Mucosa of descending colon (tissue), 3 donors: ENCODE measurements around the gene PNKD. TPM values are rescaled to one million over a fixed set of nuclear protein-coding genes. Genes with fewer than 3 reads are reported as not detected.
A peak's percentile ranks its signal among the peaks of the same experiment; 100 is the strongest.

Experiments
- ATAC-seq: fragments of 200-7000 bp; cut with Tn5 transposase; one replicate; pipeline ENCODE4 v1.9.1; 2020; ENCODE audit warnings: mild to moderate bottlenecking, moderate library complexity
- DNase-seq, 3 donors: peaks; one replicate each; pipeline ENCODE4 v3.0.0-alpha.2; 2020
- H3K36me3 ChIP-seq: fragments of 200-600 bp; one replicate; pipeline ENCODE4 v1.8.0; 2021; ENCODE audit warnings: low read depth, mild to moderate bottlenecking
- H3K4me1 ChIP-seq: fragments of 200-600 bp; one replicate; pipeline ENCODE4 v1.8.0; 2021; ENCODE audit warnings: low read depth, mild to moderate bottlenecking
- H3K4me3 ChIP-seq: fragments of 200-600 bp; one replicate; pipeline ENCODE4 v1.8.0; 2021; ENCODE audit warnings: mild to moderate bottlenecking
- H3K9me3 ChIP-seq: fragments of 200-600 bp; one replicate; pipeline ENCODE4 v1.8.0; 2021; ENCODE audit warnings: mild to moderate bottlenecking
- intact Hi-C, 2 donors: fragments of 100-400 bp; cut with DNase I in 1 of 2; cut with micrococcal nuclease in 1 of 2; formaldehyde crosslinking; loops; one replicate each; pipeline versions ENCODE4 v1.11.0 to v1.11.1; 2022; cut with DNase I, micrococcal nuclease
- total RNA-seq, 3 donors: library from RNA; stranded (reverse); fragmentation: NEBNext Ultra II Directional in 2 of 3; extraction: Animal tissue kit (Norgen Biotek cat#: 25700) in 2 of 3; gene quantifications; one replicate each; pipeline versions ENCODE4 v1.2.1 to v1.2.4, GENCODE V29; 2021 to 2023
- TF ChIP-seq, protein P1 (sequence below): fragments of 200-600 bp; IDR thresholded peaks from one replicate; pipeline ENCODE4 v1.8.0; 2022; ENCODE audit warnings: antibody characterized with exemption, mild to moderate bottlenecking
- donor health status: DM: no; HTN: no; CAD: no; lungs with moderate emphysema.
- donor health status: DM: no; HTN: no; CAD: no.
- donor health status: DM: no; HTN: yes; CAD: no.

PNKD gene
- total RNA-seq, 3 donors from 2014 or later, result 77.1 to 101 (median 92.1) TPM

DNA sequence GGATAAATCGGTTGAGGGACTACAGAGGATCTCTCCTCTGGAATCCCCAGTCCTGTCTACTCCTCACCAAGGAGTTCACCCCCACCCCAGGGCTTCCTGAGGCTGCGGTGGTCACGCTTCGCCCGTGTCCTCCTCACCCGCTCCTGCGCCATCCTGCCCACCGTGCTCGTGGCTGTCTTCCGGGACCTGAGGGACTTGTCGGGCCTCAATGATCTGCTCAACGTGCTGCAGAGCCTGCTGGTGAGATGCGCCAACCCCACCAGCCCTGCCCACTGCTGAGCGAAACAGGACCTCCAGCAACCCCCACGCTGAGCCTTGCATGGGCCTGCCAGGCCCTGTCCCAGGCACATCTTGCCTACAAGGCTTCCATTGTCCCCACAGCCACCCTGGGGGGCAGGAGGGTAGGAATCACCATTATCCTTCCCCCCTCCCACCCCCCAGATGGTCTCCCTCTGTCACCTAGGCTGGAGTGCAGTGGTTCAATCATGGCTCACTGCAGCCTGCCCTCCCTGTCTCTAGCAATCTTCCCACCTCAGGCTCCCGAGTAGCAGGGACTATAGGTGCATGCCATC lies 122.7 kb downstream of the PNKD start:
- H3K4me3 ChIP-seq, result no peak overlapping the region
- peaks cover 25% of the 10 kb centered on the region for H3K4me1 ChIP-seq
- DNase-seq (no peak), ATAC-seq (no peak)
- TF ChIP-seq, protein P1, sequence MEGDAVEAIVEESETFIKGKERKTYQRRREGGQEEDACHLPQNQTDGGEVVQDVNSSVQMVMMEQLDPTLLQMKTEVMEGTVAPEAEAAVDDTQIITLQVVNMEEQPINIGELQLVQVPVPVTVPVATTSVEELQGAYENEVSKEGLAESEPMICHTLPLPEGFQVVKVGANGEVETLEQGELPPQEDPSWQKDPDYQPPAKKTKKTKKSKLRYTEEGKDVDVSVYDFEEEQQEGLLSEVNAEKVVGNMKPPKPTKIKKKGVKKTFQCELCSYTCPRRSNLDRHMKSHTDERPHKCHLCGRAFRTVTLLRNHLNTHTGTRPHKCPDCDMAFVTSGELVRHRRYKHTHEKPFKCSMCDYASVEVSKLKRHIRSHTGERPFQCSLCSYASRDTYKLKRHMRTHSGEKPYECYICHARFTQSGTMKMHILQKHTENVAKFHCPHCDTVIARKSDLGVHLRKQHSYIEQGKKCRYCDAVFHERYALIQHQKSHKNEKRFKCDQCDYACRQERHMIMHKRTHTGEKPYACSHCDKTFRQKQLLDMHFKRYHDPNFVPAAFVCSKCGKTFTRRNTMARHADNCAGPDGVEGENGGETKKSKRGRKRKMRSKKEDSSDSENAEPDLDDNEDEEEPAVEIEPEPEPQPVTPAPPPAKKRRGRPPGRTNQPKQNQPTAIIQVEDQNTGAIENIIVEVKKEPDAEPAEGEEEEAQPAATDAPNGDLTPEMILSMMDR, result no peak
- H3K36me3 ChIP-seq, result no peaks in the 10 kb centered on the region
- no peaks in the 10 kb centered on the region for H3K9me3 ChIP-seq
- intact Hi-C loops, result no loop called here

DNA sequence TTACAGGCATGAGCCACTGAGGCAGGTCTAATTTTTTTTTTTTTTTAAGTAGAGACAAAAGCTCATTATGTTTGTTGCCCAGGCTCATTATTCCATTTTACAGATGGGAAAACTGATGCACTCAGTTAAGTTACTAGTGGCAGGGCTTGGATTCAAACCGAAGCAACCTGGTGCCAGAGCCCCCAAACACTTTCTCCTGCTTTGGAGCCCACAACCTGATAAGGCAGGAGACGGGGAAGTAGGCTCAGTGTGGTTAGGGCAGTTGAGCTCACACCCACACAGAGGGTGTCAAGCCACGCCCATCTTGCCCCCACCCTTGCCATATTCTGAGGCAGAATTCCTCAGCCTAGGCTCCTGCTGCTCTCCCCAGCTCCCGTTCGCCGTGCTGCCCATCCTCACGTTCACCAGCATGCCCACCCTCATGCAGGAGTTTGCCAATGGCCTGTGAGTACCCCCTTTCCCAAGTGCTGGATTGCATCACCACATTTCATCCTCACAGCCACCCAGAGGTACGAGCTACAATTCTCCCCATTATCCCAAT lies 123.5 kb downstream of the PNKD start:
- Histone ChIP-seq H3K9me3 (no peaks in the 10 kb centered on the region), H3K4me1 (peaks cover 23% of the 10 kb centered on the region), H3K4me3 (no peak overlapping the region), H3K36me3 (no peaks in the 10 kb centered on the region)
- ATAC-seq (no peak), DNase-seq (peak; percentile 59 to 71 (median 65))
- intact Hi-C loops, result no loop called here
- TF ChIP-seq, protein P1, result no peak

- DNase-seq (peak; percentile 46 to 66 (median 58)), ATAC-seq (no peak)
- TF ChIP-seq, protein P1, result no peak
- Histone ChIP-seq H3K9me3 (no peaks in the 10 kb centered on the region), H3K4me1 (peaks cover 23% of the 10 kb centered on the region), H3K4me3 (no peak overlapping the region), H3K36me3 (no peaks in the 10 kb centered on the region)
- intact Hi-C loops, result no loop called here
These were observed 124.2 kb downstream of the PNKD start for GRCh38 chr2:218394298-218395089.

DNA sequence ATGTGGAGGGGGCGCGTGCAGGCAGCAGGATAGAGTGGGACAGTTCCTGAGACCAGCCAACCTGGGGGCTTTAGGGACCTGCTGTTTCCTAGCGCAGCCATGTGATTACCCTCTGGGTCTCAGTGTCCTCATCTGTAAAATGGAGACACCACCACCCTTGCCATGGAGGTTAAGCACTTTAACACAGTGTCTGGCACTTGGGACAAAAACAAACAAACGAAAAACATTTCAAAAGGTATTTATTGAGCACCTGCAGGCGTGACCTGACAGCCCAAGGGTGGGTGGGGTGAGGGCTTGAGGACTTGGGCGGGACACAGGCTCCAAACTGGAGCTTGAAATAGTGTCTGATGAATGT lies 124.7 kb downstream of the PNKD start:
- Histone ChIP-seq H3K4me1 (peaks cover 23% of the 10 kb centered on the region), H3K36me3 (no peaks in the 10 kb centered on the region), H3K4me3 (no peak overlapping the region), H3K9me3 (no peaks in the 10 kb centered on the region)
- ATAC-seq (no peak), DNase-seq (no peak)
- intact Hi-C loops, result no loop called here
- TF ChIP-seq, protein P1, result no peak

- intact Hi-C loops, result no loop called here
- ATAC-seq (no peak), DNase-seq (peak; percentile 63 to 79 (median 72))
- Histone ChIP-seq H3K36me3 (no peaks in the 10 kb centered on the region), H3K9me3 (no peaks in the 10 kb centered on the region), H3K4me1 (peaks cover 23% of the 10 kb centered on the region), H3K4me3 (peak overlapping the region; percentile 57)
- TF ChIP-seq, protein P1, result no peak
These were observed 125.1 kb downstream of the PNKD start for GRCh38 chr2:218395456-218395825.
